ENCODE results near the gene MRPL53. TPM values are rescaled to one million over a fixed set of nuclear protein-coding genes. Genes with fewer than 3 reads are reported as not detected.
A peak's percentile ranks its signal among the peaks of the same experiment; 100 is the strongest.

The MRPL53 gene
- total and polyA plus RNA-seq, 2 of the 13 experiments (the other 11 are each of a cell fraction or from before 2014, with no cell fraction given): 34.3 to 51.9 TPM

DNA sequence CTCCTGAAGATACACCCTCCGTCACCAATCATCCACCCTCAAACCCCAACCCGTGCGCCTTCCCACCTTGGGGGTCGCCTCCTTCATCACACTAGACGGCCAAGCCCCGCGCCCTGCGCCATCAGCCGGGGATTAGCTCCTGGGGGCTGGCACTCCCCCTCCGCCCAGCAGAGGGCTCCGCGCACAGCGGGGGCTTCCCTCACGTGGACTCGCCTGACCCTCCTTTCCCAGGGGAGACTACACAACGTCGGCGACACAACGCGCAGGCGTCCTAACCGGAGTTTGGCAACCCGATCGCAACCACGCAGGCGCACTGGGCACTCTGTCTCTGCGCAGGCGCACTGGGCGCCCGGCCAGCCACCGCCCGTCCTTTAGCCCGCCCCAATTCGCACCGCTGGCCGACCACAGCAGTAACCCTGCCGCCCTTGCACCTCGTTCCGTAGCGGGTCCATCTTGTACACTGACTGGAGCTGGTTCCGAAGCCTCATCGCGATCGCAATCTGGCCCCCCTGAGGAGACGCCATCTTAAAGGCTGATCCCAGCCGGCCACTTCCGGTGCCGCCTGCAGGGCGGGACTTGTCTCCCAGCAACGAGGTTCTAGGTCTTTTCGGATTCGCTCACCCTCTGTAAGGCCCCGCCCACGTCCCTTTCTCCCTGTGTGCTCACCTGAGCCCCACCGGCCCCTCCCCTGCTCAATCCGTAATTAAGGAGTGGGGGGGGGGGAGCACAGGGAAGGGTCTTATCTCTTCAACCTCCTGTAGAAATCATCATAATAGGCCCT, 34.9 kb upstream of the MRPL53 start, which contains the start of gene PCGF1 (continued):
- TF ChIP-seq, protein P1, sequence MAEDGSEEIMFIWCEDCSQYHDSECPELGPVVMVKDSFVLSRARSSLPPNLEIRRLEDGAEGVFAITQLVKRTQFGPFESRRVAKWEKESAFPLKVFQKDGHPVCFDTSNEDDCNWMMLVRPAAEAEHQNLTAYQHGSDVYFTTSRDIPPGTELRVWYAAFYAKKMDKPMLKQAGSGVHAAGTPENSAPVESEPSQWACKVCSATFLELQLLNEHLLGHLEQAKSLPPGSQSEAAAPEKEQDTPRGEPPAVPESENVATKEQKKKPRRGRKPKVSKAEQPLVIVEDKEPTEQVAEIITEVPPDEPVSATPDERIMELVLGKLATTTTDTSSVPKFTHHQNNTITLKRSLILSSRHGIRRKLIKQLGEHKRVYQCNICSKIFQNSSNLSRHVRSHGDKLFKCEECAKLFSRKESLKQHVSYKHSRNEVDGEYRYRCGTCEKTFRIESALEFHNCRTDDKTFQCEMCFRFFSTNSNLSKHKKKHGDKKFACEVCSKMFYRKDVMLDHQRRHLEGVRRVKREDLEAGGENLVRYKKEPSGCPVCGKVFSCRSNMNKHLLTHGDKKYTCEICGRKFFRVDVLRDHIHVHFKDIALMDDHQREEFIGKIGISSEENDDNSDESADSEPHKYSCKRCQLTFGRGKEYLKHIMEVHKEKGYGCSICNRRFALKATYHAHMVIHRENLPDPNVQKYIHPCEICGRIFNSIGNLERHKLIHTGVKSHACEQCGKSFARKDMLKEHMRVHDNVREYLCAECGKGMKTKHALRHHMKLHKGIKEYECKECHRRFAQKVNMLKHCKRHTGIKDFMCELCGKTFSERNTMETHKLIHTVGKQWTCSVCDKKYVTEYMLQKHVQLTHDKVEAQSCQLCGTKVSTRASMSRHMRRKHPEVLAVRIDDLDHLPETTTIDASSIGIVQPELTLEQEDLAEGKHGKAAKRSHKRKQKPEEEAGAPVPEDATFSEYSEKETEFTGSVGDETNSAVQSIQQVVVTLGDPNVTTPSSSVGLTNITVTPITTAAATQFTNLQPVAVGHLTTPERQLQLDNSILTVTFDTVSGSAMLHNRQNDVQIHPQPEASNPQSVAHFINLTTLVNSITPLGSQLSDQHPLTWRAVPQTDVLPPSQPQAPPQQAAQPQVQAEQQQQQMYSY (CRISPR knock-in tag; IDR thresholded peaks at IDR 0.05): no peak; the same call in 1 of the 2 replicates
- TF ChIP-seq, protein P2, sequence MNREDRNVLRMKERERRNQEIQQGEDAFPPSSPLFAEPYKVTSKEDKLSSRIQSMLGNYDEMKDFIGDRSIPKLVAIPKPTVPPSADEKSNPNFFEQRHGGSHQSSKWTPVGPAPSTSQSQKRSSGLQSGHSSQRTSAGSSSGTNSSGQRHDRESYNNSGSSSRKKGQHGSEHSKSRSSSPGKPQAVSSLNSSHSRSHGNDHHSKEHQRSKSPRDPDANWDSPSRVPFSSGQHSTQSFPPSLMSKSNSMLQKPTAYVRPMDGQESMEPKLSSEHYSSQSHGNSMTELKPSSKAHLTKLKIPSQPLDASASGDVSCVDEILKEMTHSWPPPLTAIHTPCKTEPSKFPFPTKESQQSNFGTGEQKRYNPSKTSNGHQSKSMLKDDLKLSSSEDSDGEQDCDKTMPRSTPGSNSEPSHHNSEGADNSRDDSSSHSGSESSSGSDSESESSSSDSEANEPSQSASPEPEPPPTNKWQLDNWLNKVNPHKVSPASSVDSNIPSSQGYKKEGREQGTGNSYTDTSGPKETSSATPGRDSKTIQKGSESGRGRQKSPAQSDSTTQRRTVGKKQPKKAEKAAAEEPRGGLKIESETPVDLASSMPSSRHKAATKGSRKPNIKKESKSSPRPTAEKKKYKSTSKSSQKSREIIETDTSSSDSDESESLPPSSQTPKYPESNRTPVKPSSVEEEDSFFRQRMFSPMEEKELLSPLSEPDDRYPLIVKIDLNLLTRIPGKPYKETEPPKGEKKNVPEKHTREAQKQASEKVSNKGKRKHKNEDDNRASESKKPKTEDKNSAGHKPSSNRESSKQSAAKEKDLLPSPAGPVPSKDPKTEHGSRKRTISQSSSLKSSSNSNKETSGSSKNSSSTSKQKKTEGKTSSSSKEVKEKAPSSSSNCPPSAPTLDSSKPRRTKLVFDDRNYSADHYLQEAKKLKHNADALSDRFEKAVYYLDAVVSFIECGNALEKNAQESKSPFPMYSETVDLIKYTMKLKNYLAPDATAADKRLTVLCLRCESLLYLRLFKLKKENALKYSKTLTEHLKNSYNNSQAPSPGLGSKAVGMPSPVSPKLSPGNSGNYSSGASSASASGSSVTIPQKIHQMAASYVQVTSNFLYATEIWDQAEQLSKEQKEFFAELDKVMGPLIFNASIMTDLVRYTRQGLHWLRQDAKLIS (CRISPR knock-in tag; IDR thresholded peaks at IDR 0.05): peak; percentile 58; the same call in 1 of the 2 replicates
- TF ChIP-seq PCBP1 (IDR thresholded peaks at IDR 0.05; ENCODE audit: borderline replicate concordance, low read depth, low read length) (peak; percentile 78; the same call in 1 of the 2 replicates), ZNF75D (CRISPR knock-in tag; IDR thresholded peaks at IDR 0.05; ENCODE audit: borderline replicate concordance) (no peak), ZNF773 (CRISPR knock-in tag; IDR thresholded peaks at IDR 0.05; ENCODE audit: borderline replicate concordance) (no peak), ZMAT3 (CRISPR knock-in tag; conservative IDR thresholded peaks at IDR 0.05) (peak; percentile 36; the same call in 1 of the 2 replicates), RELA (CRISPR knock-in tag; IDR thresholded peaks at IDR 0.05) (no peak), GABPB1 (CRISPR knock-in tag; IDR thresholded peaks at IDR 0.05) (peak; percentile 96), GZF1 (CRISPR knock-in tag; IDR thresholded peaks at IDR 0.05) (peak; percentile 84; the same call in 1 of the 2 replicates), ZNF558 (CRISPR knock-in tag; IDR thresholded peaks at IDR 0.05; ENCODE audit: borderline replicate concordance) (no peak), ZNF678 (CRISPR knock-in tag; IDR thresholded peaks at IDR 0.05) (peak; percentile 73; the same call in 1 of the 2 replicates), FOXK1 (CRISPR knock-in tag; IDR thresholded peaks at IDR 0.05; ENCODE audit: borderline replicate concordance, low read depth) (peak; percentile 87), ZNF724P (CRISPR knock-in tag; IDR thresholded peaks at IDR 0.05; ENCODE audit: borderline replicate concordance) (peak; percentile 77; the same call in 1 of the 2 replicates), ETV5 (CRISPR knock-in tag; IDR thresholded peaks at IDR 0.05; ENCODE audit: borderline replicate concordance) (no peak; the same call in none of the 2 replicates), ZNF510 (CRISPR knock-in tag; IDR thresholded peaks at IDR 0.05; ENCODE audit: low read depth) (peak; percentile 92; the same call in 1 of the 2 replicates)
- TF ChIP-seq, protein P3, sequence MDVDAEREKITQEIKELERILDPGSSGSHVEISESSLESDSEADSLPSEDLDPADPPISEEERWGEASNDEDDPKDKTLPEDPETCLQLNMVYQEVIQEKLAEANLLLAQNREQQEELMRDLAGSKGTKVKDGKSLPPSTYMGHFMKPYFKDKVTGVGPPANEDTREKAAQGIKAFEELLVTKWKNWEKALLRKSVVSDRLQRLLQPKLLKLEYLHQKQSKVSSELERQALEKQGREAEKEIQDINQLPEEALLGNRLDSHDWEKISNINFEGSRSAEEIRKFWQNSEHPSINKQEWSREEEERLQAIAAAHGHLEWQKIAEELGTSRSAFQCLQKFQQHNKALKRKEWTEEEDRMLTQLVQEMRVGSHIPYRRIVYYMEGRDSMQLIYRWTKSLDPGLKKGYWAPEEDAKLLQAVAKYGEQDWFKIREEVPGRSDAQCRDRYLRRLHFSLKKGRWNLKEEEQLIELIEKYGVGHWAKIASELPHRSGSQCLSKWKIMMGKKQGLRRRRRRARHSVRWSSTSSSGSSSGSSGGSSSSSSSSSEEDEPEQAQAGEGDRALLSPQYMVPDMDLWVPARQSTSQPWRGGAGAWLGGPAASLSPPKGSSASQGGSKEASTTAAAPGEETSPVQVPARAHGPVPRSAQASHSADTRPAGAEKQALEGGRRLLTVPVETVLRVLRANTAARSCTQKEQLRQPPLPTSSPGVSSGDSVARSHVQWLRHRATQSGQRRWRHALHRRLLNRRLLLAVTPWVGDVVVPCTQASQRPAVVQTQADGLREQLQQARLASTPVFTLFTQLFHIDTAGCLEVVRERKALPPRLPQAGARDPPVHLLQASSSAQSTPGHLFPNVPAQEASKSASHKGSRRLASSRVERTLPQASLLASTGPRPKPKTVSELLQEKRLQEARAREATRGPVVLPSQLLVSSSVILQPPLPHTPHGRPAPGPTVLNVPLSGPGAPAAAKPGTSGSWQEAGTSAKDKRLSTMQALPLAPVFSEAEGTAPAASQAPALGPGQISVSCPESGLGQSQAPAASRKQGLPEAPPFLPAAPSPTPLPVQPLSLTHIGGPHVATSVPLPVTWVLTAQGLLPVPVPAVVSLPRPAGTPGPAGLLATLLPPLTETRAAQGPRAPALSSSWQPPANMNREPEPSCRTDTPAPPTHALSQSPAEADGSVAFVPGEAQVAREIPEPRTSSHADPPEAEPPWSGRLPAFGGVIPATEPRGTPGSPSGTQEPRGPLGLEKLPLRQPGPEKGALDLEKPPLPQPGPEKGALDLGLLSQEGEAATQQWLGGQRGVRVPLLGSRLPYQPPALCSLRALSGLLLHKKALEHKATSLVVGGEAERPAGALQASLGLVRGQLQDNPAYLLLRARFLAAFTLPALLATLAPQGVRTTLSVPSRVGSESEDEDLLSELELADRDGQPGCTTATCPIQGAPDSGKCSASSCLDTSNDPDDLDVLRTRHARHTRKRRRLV (CRISPR knock-in tag; IDR thresholded peaks at IDR 0.05): peak; percentile 62

Data from HepG2 (cell line).